Measurements from ENCODE around the gene VN1R5.

Gene VN1R5

GRCh38 chr1:247300491-247301175 is 44.8 kb downstream of the VN1R5 start:
- Histone ChIP-seq H3K4me1 (ENCODE audit: control insufficient read depth, insufficient read depth, low read length) (no peaks in the 10 kb centered on the region), H3K27ac (ENCODE audit: low read length) (no peak overlapping the region), H3K36me3 (ENCODE audit: control insufficient read depth in 2 of 2, insufficient read depth in 2 of 2, low read length in 2 of 2) (peaks cover 30 to 38% of the 10 kb centered on the region in 2 donors), H3K9me3 (ENCODE audit: control insufficient read depth in 2 of 2, low read length in 2 of 2) (no peaks in the 10 kb centered on the region), H3K4me3 (ENCODE audit: low read length in 2 of 2) (no peak overlapping the region), H3K27me3 (ENCODE audit: control insufficient read depth in 1 of 2, insufficient read depth in 2 of 2, low read length in 2 of 2) (no peaks in the 10 kb centered on the region), H3K9ac (ENCODE audit: low read length in 2 of 2) (no peak overlapping the region)

- Histone ChIP-seq H3K36me3 (ENCODE audit: control insufficient read depth in 2 of 2, insufficient read depth in 2 of 2, low read length in 2 of 2) (peaks cover 30 to 38% of the 10 kb centered on the region in 2 donors), H3K9me3 (ENCODE audit: control insufficient read depth in 2 of 2, low read length in 2 of 2) (no peaks in the 10 kb centered on the region), H3K27me3 (ENCODE audit: control insufficient read depth in 1 of 2, insufficient read depth in 2 of 2, low read length in 2 of 2) (no peaks in the 10 kb centered on the region), H3K4me1 (ENCODE audit: control insufficient read depth, insufficient read depth, low read length) (no peaks in the 10 kb centered on the region), H3K27ac (ENCODE audit: low read length) (no peak overlapping the region), H3K4me3 (ENCODE audit: low read length in 2 of 2) (no peak overlapping the region), H3K9ac (ENCODE audit: low read length in 2 of 2) (no peak overlapping the region)
Observed at GRCh38 chr1:247301176-247301540, 45.3 kb downstream of the VN1R5 start.

- H3K9ac ChIP-seq (ENCODE audit: low read length in 2 of 2) = no peak overlapping the region
- no peaks in the 10 kb centered on the region for H3K9me3 ChIP-seq (ENCODE audit: control insufficient read depth in 2 of 2, low read length in 2 of 2)
- no peak overlapping the region for H3K27ac ChIP-seq (ENCODE audit: low read length)
- H3K4me3 ChIP-seq (ENCODE audit: low read length in 2 of 2) = no peak overlapping the region
- H3K36me3 ChIP-seq (ENCODE audit: control insufficient read depth in 2 of 2, insufficient read depth in 2 of 2, low read length in 2 of 2) = peaks cover 42 to 54% of the 10 kb centered on the region in 2 donors
- no peaks in the 10 kb centered on the region for H3K4me1 ChIP-seq (ENCODE audit: control insufficient read depth, insufficient read depth, low read length)
- no peaks in the 10 kb centered on the region for H3K27me3 ChIP-seq (ENCODE audit: control insufficient read depth in 1 of 2, insufficient read depth in 2 of 2, low read length in 2 of 2)
Observed at GRCh38 chr1:247303216-247303615, 47.3 kb downstream of the VN1R5 start.

- H3K4me3 ChIP-seq (ENCODE audit: low read length in 2 of 2) = no peak overlapping the region
- no peaks in the 10 kb centered on the region for H3K27me3 ChIP-seq (ENCODE audit: control insufficient read depth in 1 of 2, insufficient read depth in 2 of 2, low read length in 2 of 2)
- H3K9me3 ChIP-seq (ENCODE audit: control insufficient read depth in 2 of 2, low read length in 2 of 2) = no peaks in the 10 kb centered on the region
- no peak overlapping the region for H3K27ac ChIP-seq (ENCODE audit: low read length)
- no peaks in the 10 kb centered on the region for H3K4me1 ChIP-seq (ENCODE audit: control insufficient read depth, insufficient read depth, low read length)
- no peak overlapping the region for H3K9ac ChIP-seq (ENCODE audit: low read length in 2 of 2)
- peaks cover 50 to 60% of the 10 kb centered on the region in 2 donors for H3K36me3 ChIP-seq (ENCODE audit: control insufficient read depth in 2 of 2, insufficient read depth in 2 of 2, low read length in 2 of 2)
Observed at GRCh38 chr1:247304031-247304430, 48.2 kb downstream of the VN1R5 start.

All from stomach smooth muscle (tissue), 2 donors.